NOMO-1 (cell line): ENCODE results near the gene LYPD1.
"Not testable (repeated sequence)": the region's sequence is repeated elsewhere in the genome, so short reads cannot be mapped to it uniquely, and the experiment has no call there.

Experiments used
- DNase-seq, 2 experiments: peaks; one replicate each; lab custom pipeline; 2025; ENCODE audit not compliant: unreplicated experiment in 2 of 2; lab: John Stamatoyannopoulos, UW

Gene LYPD1, protein sequence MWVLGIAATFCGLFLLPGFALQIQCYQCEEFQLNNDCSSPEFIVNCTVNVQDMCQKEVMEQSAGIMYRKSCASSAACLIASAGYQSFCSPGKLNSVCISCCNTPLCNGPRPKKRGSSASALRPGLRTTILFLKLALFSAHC

GRCh38 chr2:132669908-132670495 lies at the start of gene LYPD1:
TSS of gene LYPD1 (minus strand) at chr2:132670205. CDS start at chr2:132669932, 273 bp downstream.
- no peak for DNase-seq

DNA sequence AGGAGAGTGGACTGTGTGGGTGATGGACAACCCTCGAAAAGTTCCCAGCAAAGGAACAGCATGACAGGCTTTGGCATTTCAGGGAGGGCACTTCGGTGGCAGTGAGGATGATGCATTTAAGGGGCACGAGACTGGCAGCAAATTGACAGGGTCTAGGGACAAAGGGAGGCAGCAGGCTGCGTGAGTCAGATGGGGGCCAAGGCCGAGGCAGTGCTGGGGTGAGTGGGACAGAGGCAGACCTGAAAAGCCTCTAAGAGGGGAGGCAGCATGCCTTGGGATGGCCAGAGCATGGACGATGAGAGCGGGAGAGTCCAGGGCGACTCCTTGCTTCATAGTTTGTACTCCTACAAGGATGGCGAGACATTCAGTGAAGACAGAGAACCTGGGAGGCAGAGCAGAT lies 49.5 kb upstream of the LYPD1 start:
- no peak for DNase-seq

- DNase-seq = no peak
Measured at GRCh38 chr2:132716954-132717353, 46.9 kb upstream of the LYPD1 start.

DNA sequence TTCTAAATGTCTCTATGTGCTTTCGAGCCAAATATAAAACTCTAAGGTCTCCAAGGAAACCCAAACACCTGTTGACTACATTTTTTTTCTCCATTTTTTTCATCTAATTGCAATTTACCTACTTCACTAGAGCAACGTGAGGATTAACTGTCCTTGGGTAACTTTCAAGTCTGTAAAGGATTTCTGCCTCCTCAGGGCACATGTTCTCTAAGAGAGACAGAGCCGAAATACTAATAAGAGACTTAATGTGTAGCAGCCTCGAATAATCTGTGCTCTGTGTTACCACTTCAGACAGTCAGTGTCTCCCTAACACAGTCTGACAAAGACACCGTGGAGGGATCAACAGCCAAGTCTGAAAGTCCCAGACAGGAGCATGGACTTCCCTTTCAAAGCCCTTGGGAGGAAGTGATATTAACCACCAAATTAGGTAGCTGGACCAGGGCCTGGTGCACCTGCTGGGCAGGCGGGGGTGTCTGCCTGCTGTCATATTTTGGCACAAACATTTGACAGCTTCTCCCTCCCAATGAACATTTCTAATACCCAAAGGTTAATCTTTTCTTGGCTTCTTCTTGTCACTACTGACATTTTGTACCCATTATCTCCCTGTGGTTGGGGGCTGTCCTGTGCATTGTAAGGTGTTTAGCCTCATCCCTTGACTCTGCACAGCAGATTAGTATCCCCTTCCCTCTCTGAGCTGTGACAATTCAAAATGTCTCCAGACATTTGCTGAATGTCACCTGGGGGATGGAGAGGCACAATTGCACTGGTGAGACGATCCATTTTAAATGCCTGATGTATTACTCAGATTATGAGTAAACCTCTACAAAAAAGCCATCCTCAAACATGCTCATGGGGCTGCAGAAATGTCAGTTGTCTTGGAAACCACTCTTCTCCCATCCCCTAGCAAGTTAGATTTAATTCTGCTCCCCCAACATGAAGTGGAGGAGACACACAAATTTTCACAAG lies 45.7 kb upstream of the LYPD1 start:
- DNase-seq = no peak

- DNase-seq = no peak
Measured at GRCh38 chr2:132703396-132703795, 33.4 kb upstream of the LYPD1 start.

- no peak for DNase-seq
Measured at GRCh38 chr2:132701810-132702209, 31.8 kb upstream of the LYPD1 start.

DNA sequence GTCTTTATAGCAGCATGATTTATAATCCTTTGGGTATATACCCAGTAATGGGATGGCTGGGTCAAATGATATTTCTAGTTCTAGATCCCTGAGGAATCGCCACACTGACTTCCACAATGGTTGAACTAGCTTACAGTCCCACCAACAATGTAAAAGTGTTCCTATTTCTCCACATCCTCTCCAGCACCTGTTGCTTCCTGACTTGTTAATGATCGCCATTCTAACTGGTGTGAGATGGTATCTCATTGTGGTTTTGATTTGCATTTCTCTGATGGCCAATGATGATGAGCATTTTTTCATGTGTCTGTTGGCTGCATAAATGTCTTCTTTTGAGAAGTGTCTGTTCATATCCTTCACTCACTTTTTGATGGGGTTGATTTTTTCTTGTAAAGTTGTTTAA lies 29.8 kb upstream of the LYPD1 start:
- DNase-seq = not testable (repeated sequence)

GRCh38 chr2:132698347-132698746 lies 28.3 kb upstream of the LYPD1 start:
- not testable (repeated sequence) for DNase-seq

GRCh38 chr2:132697556-132698205 lies 27.7 kb upstream of the LYPD1 start:
- DNase-seq = no peak

DNA sequence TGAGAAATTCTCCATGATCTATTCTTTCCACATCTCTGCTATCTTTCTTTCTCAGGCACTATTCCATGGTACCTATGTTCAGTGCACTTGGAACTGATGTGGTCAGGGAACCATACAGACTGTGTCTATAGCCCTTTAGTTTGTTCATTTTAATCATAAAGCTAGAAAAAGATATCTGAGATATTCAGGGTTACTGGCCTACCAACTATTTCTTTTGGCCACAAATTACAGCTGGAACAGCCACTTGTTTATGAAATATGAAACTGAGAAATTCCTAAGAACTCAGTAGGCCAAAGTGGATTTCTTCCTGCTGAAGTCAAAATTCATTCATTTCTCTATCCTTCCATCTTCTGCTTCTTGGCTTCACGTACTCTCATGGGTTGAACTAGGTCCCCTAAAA lies 22.8 kb upstream of the LYPD1 start:
- DNase-seq = no peak

DNA sequence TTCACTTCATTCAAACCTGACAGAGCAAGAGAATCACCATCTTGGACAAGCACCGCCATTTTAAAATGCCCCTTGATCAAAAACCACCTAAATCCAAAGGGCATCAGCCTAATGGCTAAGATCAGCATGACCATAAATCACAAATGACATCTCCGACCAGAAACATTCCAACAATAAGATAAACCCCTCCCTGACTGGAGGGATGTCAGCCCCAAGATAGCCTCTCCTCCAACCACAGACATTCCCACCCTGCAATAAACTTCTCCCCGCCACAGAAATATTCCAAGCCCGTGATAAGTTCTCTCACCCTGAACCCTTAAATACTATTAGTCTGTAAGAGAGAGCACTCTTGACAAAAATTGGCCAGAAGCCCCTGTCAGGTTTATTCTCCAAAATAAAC lies 21.6 kb upstream of the LYPD1 start:
- DNase-seq = no peak

GRCh38 chr2:132690664-132691303 lies 20.8 kb upstream of the LYPD1 start:
- no peak for DNase-seq

DNA sequence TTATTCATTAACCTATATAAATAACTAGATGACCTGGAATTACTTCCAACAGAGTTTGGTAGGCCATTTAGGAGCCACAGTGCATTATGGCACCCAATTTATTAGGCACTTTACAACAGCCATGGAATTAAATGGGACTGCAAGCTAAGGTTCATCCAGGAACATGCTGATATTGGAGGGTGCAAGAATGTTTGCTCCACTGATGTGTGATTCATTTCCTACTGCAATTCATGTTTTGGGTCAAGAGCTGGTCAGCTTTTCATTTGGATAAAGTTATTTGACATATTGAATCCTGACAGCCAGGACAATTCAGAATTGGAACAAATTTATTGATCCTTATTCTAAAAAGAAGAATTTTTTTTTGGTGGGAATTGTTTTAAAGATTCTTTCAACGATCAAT lies 11.8 kb upstream of the LYPD1 start:
- no peak for DNase-seq

GRCh38 chr2:132680544-132680943 lies 10.5 kb upstream of the LYPD1 start:
- DNase-seq = no peak

DNA sequence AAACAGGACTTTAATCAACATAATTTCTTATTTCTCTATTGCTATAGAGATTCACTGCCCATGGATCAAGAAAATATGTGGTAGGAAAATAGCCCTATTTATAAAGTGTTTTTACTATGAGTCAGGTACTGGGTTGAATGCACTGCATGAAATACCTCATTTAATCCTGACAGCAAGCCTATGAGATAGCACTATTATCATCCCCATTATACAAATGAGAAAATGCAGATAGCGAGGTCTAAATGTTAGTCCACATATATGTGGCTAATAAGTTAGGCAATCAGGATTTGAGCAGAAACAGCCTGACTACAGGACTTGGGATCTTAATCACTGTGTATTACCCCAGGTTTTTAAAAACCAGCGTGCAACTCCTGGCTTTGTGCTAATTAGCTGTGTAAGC lies 8.5 kb upstream of the LYPD1 start:
- DNase-seq = no peak

DNA sequence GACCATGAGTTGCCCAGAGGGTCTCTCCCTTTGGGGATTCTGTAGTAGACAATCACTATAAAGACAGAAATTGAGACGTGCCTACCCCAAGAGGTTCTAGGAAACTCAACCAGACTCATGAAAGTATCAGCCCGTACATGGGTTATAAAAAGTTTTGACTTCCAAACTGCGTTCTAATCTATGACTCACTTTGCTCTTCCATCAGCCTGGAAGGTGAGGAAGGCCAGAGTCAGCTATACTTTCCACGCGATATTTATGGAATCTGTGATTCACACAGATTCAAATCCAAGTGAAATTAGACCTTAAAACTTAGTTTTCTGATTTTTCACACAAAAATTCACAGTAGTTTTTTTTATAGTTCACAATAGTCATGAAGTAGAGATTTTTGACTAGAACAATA lies 7.7 kb upstream of the LYPD1 start:
- DNase-seq = no peak

DNA sequence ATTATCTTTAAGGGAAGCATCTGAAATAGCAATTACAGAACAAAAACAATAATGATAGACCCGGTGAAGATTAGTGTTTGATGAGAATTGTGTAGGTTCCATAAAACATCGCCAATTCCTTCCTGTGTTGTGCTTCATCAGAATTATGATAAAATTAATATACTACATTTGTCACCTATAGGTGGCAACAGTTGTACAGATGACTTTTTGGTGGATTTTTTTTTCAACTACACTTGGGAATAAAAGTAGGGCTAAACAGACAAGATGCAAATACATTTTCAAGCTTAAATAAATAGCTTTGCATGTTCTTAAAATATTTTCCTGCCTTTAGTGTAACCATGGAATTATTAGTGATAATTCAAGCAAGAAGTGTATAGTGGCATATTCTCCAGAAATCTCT lies 7.0 kb upstream of the LYPD1 start:
- no peak for DNase-seq

DNA sequence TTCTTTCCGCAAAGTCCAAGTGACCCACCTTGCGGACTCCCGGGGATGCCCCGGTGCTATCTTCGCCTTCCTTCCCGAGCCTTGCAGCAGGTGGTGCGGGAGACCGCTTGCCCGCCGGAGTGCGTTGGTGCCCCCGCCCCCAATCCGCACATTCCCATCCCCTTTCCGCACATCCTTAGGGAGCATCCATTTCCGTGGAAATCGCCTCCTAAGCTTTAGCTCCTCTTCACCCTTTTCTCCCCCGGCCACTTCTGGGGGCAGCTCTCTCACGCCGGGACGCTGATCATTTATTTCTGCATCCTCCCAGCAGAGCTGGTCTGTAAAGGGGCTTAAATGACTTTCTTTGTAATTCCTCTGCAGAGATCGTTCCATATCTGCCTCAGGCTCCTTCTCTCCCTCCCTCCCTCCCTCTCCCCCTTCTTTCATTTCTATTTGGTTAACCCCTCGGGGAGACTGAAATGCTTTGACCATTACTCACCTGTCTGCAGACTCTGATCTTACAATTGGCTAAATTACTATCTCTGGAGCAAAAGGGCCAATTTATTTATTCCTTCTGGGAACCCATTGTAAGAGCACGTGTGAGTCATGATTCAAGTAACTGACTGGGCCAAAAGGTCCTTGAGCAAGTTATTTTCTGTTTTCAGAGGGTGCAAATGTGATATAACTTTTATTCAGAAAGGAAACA lies 1.3 kb upstream of the LYPD1 start:
- no peak for DNase-seq

DNA sequence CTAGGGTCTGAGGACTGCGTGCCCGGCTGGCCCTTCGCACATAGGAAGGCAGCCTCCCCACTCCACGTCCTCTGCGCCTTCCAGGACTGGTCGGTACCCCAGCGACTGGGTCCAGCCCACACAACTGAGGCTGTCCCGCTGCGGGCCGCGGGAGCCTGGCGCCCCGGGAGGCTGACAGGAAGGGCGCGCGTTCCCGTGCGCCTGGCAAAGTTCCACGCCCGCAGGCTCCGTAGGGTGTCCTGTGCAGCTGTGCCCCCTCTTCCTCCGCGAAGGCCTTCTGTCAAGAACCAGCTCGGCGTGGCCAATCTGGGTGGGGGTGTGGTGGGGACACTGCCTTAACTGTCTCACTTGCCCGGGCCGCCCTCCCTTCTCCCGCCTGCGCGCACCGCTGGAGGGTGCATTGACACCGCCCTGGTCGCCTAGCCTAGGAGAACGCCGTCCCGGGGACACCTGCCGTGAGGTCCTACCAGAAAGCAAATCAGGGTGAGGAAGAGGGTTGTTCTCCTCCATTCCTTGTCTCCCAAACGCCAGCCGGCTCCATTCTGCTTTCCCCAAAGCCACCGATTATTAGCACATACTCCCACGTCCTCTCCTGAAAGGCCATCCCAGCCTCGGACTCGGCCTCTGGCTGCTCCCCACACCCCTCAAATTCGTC lies 618 bp upstream of the LYPD1 start:
- DNase-seq = no peak
